ENCODE measurements around the gene TM9SF3.
A peak's percentile ranks its signal among the peaks of the same experiment; 100 is the strongest.
"Not testable (repeated sequence)": the region's sequence is repeated elsewhere in the genome, so short reads cannot be mapped to it uniquely, and the experiment has no call there.

Gene TM9SF3

DNA sequence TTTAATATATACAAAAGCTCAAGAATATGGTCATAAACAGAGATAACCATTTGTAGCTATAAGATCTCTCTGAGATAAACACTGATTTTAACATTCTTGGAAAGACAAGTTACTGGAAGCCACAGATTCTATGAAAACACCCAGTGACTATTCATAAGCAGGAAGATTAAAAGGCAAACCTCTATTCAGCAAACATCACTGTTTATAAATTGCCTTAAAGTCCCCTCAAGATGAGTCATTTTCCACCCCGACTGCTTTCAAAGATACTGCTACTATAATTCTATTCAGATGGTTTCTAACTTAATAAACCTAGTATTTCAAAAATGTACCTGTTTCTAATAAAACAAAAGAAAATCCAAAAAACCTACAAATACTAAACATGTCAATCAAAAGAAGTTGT, 21.0 kb downstream of the TM9SF3 start:
- DNase-seq: no peak

DNA sequence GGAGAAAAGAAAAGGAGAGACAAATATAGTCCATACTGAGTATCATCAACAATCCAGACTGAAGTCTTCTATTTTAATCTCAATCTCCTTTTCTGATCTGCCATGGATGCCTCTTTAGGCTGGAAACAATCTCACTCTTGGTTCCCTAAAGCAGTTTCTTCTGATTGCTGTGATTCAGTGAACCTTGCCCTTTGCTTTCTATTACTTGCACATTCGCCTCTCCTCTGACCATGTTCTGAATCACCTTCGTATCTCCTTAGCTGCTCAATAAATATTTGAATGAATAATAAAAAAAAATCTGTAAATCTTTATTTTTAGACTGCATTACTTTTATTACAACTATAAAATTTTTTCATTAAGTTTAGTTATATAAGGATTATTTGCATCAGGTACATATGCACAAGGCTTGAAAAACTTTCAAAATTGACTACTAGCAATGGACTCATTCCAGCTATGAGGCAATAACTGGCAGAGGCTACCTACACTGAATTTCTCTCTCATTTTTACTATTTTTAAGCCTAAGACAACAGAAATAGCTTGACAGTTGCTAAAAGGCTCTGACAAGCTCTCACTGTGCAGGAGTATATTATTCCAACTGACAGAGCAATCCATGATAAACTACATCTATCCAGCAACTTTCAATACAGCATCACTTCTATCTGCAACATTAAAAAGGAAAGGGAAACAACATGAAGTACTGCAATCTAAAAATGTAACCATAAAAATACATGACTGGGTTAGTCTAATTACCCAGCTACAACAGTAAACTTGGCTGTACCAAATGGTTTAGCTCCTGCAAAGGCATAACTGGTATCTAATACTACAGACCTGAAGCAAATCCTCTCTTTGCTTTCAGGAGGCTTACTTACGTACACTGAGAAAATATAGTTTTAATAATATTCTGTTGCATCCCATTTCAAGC, 25.6 kb downstream of the TM9SF3 start:
- no peak for DNase-seq

DNA sequence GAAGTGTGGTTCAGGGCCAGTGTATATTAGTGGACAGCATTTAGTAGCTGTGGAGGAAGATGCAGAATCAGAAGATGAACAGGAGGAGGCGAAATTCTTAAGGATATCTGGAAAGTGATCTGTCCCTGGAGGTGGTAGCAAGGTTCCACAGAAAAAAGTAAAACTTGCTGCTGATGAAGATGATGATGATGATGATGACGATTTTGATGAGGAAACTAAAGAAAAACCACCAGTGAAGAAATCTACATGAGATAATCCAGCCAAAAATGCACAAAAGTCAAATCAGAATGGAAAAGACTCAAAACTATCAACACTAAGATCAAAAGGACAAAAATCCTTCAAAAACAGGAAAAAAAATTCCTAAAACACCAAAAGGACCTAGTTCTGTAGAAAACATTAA, 26.3 kb downstream of the TM9SF3 start:
- no peak for DNase-seq

DNA sequence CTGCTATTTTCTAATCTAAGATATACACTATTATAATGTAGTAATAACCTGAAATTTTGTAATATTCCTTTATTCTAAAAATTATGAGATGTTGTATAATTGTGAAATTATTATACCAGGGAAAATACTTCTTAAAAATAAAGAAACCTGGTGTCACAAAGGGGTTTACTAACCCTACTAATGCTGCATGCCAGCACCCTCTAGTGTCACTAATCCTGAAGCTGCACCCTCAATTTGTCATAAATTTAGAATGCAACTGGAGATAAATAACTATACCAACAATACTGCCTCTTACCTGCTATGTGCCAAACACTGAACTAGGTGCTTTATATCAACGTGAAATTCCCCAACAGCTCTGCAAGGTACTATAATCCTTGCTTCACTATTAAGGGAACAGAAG, 30.8 kb downstream of the TM9SF3 start:
- no peak for DNase-seq

DNA sequence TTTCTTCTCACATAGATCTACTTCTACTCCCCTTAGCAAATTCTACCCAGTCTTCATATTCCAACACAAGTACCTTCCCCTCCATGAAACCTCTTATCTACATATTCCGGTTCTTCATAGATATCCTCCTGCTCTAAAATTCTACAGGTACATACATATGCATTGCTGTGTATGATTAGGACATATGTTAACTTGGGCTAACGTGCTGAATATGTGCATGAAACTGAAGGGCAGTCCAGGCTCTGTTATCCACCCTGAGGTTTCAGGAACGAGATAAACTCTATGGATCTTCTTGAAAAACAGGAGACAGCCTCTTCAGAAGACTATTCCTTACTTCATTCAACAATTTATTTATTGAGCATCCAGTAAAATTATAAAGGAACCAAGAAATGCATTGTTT, 31.5 kb downstream of the TM9SF3 start:
- DNase-seq: no peak

DNA sequence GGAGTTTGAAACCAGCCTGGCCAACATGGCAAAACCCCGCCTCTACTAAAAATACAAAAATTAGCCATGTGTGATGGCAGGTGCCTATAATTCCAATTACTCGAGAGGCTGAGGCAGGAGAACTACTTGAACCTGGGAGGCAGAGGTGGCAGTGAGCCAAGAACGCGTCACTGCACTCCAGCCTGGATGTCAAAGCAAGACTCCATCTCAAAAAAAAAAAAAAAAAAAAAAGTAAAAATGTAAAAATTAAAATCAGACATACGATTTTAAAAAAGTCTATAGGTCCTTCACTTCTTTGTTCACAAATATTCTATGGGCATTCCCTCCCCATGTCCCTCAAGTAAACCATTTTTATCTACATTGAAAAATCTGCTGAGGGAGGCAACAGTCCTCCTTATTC, 38.2 kb downstream of the TM9SF3 start:
- DNase-seq: no peak

DNA sequence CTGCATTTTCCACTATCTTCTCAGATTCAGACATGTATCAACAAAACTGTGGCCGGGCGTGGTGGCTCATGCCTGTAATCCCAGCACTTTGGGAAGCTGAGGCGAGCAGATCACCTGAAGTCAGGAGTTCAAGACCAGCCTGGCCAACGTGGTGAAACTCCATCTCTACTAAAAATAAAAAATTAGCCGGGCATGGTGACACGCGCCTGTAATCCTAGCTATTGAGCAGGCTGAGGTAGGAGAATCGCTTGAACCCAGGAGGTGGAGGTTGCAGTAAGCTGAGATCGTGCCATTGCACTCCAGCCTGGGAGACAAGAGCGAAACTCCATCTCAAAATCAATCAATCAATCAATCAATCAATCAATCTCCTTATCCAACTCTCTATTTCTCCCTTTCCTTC, 41.3 kb downstream of the TM9SF3 start:
- not testable (repeated sequence) for DNase-seq

DNA sequence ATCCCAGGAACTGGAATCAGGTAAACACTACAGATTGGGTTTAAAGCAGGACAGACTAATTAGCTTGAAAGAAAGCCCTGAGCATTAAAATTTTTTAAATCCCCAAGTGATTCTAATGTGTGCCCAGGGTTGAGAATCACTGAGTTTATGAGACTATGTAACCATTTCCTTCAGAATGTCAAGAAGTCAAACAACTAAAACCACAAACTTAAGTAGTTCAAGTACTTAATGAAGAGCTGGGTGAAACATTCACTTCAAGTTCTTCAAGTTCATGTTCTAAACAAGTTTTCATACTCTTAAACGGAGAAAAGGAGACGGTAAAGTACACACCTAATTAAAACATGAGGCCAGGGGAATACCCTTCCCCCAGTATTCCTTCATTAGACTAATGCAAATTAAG, 44.9 kb downstream of the TM9SF3 start:
- no peak for DNase-seq

DNA sequence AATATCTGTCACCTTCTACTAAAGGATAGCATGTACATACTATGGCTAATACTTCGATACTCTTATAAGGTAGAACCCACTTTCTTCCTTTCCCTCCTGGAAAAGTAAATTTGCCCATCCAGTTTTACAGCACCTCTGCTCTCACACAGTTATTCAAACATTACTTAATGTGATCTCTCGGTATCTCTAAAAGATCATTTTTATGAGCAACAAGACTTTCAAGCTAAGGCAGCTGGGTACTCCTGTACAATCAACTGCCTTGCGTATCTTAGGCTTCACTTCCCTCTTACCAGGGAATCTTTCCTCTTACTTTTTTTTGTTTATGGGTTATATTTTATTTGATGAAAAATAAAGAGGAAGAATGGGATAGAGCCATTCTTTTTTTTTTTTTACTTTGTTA, 46.6 kb downstream of the TM9SF3 start:
- DNase-seq: no peak

DNA sequence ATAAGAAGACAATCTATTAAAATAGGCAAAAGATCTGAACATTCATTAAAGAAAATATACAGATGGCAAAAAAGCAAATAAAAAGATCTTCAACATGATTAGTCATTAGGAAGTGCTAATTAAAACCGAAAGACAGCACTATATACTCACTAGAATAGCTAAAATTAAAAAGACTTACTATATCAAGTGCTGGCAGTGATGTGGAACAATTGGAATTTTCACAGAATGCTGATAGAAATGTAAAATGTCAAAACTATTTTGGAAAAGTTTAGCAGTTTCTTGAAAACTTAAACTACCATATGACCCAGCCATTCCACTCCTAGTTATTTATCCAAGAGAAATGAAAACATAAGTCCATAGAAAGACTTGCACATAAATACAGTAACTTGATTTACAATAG, 48.1 kb downstream of the TM9SF3 start:
- DNase-seq: no peak

DNA sequence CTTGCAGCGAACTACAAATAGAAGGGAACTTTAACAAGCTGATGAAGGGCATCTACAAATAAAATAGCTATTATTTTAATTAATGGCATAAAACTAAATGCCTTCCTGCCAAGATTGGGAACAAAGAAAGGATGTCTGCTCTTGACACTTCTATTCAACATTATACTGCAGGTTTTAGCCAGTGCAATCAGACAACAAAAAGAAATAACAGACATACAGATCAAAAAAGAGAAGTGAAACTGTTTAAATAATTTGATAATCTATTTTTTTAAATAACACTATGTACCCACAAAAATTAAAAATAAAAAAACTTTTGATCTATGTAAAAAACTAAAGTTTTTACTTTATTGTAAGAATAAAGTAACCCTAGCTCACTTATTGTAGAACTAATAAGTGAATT, 50.7 kb downstream of the TM9SF3 start:
- no peak for DNase-seq

DNA sequence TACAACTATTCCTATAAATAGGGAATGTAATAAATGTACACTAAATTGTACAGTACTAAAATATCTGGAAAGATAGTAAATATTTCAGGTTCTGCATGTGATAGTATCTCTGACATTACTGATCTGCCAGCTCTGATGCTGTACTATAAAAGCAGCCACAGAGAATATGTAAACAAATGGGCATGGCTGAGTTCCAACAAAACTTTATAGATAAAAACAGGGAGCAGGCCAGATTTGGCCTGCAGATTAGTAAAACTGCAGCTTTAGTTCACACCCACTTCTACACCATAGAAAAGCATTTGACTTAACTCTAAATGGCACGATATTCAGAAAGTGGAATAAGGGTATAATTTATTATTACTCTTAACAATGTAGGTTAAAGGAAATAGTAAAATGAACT, 54.3 kb downstream of the TM9SF3 start:
- no peak for DNase-seq

DNA sequence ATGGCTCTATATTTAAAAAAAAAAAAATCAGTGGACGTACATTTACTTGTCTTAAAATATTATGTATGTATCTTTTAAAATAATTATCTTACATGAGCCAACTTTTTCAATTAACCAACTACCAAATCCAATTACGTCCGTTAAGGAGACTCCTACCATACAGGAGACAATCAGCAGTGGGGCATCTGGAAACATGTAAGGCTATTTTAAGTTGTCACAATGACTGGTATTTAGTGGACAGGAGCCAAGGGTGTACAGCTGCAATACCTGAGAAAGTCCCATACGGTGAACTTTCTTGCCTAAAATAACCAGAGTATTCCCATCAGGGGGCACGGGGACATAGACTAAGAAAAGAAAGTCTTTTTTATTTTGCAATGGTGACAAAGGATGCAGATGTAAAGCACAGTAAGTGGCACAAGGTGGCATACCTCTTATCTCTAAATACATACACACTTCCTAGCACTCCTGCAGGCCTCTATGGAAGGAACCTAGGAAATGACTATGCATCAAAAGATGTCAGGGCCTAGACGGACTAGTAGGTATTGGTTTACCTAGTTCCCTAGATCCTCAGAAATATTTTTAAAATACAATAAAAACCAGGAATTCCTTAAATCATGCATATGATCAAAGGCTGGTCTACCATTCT, 57.1 kb downstream of the TM9SF3 start:
- DNase-seq: no peak

DNA sequence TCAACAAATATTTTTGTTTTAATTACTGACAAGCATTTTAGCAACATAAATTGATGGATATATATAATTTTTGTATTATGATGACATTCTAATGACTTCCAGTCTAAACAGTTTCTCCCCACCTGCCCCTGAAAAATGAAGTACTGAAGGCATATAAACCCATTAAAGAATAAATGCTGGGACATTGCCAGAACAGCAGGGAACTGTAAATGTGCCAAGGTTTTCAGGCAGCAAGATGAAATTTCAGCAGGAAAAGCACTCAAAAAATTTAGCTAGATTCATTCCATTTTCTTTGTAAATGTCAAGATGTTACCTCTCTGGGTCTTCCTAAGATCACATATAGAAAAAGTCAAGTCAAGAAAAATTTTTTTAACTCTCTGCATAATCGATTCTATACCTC, 62.1 kb downstream of the TM9SF3 start:
- DNase-seq: no peak

DNA sequence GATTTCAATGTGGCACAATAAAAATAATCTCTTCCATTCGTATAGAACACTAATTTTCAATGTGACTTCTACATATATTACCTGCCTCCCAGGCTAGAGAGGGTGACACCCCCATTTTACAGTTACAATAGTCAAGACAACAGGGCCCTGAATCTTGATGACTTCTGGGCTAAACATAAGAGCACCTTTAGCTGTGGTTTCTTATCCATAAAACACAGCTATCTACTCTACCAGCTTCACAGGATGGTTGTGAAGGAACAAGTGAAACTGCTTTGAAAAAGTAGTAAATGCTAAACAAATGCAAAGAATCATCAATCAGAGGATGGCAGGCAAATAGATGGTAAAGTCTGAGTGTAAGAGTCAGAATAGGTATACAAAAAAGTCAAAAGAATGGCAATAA, 69.5 kb downstream of the TM9SF3 start:
- DNase-seq: no peak

DNA sequence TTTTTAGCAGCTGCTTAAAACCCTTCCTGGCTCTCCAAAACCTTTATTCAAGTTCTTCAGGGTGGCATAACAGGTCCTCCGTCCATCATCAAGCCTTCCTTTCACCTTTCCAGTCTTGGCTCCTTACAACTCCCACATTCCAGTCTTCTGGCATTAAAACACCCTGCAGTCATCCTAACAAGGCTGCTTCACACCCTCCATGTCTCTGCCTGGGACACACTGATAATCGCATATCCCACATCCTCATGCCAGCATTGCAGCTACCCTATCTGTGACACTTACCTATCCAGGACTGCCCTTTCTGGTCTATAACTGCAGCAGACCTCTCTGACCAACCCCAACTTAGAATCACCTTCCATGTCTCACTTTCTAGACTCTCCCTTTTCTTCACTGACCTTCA, 70.5 kb downstream of the TM9SF3 start:
- DNase-seq: no peak

DNA sequence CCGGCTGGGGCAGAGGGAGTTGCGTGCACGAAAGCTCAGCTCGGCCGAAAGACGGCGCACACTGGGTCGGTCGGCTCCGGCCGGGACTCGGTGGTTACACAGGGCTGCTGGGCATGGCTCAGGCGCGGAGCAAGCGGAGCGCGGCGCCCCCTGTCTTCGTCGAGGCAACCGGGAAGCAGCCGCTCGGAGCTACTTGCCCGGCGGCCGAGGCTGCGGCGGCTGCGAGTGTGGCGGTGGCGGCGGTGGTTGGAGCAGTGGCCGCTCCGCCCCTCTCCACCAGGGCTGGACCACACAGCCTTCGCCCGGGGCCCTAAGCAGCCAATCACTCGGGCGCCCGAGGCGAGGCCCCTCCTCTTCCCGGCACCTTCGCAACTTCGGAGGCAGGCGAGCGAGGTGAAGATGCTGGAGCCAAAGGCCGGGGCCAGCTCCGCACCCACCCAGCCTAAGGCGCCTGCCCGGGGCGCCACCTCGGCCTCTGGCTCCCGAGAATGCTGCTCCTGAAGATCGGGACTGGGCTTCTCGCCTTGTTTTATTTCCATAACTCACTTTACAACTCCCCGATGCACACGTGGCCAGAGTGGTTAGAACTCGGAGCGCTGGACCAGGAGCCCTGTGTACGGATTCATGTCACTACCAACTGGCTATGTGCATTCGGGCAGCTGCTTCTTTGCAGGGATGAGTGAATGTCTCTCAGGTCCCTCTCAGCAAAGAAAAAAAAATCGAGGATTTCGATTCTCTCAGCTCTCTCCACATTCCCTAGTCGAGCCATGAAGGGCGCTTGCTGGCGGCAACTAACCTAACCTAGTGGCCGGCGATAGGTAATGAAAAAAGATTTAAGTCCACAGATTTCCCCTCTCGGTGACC, 72.9 kb downstream of the TM9SF3 start, which contains the start of gene TLL2:
Gene TLL2 (minus strand): TSS at position 229 of the 864 bp plus-strand sequence. CDS start 241 bp downstream, outside the sequence.
- peak; percentile 67 for DNase-seq

DNA sequence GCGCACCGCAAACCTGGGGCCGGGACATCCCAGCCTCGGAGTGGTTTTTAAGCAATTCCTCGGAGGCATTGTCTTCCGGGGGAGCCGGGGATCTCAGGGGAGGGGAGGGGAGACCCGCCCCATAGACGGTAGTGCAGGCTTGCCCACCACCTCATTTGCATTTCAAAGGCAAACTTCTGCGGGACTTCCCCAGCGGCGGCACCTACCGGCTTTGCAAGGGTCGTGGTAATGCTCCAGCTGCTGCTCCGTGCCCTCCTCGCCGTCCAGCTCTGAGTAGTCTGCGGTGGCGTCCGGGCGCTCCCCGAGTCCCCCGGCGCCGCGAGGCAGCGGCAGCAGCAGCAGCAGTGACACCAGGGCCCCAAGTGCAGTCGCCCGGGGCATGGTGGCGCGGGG, 73.5 kb downstream of the TM9SF3 start:
- DNase-seq: no peak

DNA sequence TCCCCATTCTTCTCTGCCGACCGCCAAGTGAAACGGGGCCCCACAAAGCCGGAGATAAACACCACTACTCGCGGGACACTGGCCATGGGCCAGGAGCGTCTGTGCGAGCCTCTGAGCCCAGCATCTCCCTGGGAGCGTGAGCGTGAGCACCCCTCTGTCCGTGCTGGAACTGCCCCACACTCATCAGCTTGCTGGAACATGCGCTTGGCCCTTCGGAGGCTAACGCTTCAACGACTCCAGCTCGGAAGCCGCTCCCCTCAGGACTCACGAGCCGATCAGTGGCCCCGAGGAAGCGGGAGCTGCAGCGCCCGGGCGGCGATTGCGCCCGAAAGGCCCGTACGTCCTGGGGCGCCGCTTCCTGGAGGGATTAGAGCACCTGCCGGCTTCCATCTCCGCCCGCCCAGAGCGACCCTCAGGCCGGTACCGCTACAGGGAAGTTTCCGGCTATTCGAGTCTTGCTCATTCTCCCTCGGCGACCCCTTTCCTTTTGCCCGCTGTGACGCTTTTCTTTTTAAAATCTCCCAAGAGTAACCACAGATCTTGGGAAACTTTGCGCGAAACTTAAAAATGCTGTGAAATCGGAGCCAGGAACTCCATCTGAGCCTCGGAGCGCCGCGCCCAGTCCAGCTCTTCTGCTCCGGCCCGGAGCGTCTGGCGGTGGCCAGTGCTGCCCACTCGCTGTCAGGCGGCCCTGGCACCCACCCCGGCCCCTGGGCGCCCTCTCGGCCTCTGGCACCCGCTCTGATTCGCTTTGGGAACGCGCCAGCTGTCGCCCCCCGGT, 74.1 kb downstream of the TM9SF3 start:
- DNase-seq: no peak

DNA sequence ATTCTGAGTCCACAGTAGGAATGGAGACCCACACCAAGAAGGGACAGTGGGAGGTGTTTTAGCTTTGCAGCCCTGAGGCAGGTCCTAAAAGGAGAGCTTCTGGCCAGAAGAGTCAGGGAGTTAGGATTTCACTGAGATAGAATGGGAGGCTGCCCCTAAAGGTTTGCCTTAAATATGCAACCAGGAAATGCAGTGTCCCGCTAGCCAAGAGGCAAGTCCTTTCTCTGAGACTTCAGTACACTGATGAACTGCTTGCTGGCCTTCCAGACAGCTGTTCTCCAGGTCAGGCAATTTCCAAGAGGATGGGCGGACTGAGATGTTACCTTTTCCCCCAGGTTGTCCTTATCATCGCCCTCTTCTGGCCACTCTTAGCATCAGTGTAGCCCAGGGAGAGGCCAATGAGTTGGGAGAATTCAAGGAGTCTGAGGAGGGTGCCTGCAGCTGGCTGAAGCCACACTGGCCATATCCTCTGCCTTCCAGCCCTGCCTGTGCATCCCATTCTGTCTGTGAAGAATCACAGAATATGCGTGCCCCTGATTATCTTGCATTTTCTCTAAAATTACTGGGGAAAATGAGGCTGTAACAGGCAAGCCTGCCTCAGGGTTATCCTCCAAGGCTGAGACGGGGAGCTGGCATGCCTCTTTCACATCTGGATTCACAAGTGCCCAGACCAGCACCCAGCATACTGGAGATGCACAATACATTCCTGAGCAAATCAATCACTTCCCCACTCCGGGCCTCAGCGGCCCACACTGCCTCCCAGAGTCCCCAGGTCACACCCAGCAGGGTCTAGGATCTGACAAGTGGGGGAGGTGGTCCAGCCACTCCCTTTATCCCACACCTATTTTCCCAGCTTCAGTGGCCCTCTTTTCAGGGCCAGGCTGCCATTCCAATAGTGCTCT, 75.5 kb downstream of the TM9SF3 start:
- no peak for DNase-seq

DNA sequence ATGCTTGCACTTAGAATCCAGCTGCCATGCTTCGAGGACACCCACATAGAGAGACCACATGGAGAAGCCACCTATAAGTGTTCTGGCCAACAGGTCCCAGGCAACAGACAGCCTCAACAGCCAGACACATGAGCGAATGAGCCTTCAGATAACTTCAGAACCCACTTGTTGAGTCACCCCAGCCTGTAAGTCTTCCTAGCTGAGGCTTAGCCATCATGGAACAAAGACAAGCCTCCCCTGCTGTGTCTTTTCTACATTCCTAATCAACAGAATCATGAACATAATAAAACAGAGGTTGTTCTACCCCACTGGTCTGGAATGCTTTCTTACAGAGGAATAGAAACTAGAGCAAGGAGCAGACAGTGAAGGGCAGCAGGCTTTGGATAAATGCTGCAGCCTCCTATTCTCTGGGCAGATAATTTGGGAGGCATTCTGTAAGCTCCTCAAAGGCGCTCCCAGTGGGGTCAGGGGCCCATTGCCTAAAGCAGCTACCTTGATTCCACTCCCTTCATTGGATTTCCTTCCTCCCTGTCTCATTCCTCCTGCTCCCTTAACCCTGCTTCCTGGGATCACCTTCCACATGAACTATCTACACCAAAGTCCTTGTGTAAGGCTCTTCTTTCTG, 77.7 kb downstream of the TM9SF3 start:
- no peak for DNase-seq

All from NCI-H774 (cell line).